Measurements from ENCODE around the gene MORC1. TPM values are rescaled to one million over a fixed set of nuclear protein-coding genes. Genes with fewer than 3 reads are reported as not detected.

MORC1 gene
- total RNA-seq, 2 experiments from 2014 or later, result not detected

- no peak for TF ChIP-seq CTCF (conservative IDR thresholded peaks at IDR 0.05; ENCODE audit: low read length)
- POLR2A ChIA-PET, result no interaction called here
- no peaks in the 10 kb centered on the region for H4K20me1 ChIP-seq (ENCODE audit: insufficient read depth, low read length)
- CTCF ChIA-PET (ENCODE audit: unreplicated experiment), result no interaction called here
- H3K27ac ChIP-seq (ENCODE audit: low read depth, low read length, poor library complexity, severe bottlenecking), result no peak overlapping the region
- intact Hi-C loops (cut with micrococcal nuclease; ENCODE audit: unreplicated experiment), result no loop called here
- no peak overlapping the region for H3K4me2 ChIP-seq (ENCODE audit: low read length)
- no peaks in the 10 kb centered on the region for H3K36me3 ChIP-seq (ENCODE audit: insufficient read depth, low read length)
- H3K4me3 ChIP-seq (ENCODE audit: low read depth, low read length, poor library complexity, severe bottlenecking), result no peak overlapping the region
- H3K9me3 ChIP-seq (ENCODE audit: low read length), result no peaks in the 10 kb centered on the region
- no peaks in the 10 kb centered on the region for H3K4me1 ChIP-seq (ENCODE audit: insufficient read depth, low read length, poor library complexity, severe bottlenecking)
- no TSS peak for BruUV-seq (replicated peaks)
- H3K79me2 ChIP-seq (ENCODE audit: insufficient read depth, low read depth, low read length), result no peaks in the 10 kb centered on the region
- no peak for DNase-seq (ENCODE audit: low spot score)
- H3K9me2 ChIP-seq (ENCODE audit: insufficient read depth, low read length), result no peaks in the 10 kb centered on the region
- no peak overlapping the region for H2AFZ ChIP-seq (ENCODE audit: low read length)
Observed at GRCh38 chr3:109025896-109026295, 92.0 kb downstream of the MORC1 start.

GRCh38 chr3:109023656-109024254, 94.2 kb downstream of the MORC1 start:
- no peak overlapping the region for H2AFZ ChIP-seq (ENCODE audit: low read length)
- ChIA-PET POLR2A (interaction anchor here (0.6 to 1.8 kb wide), 2 partner anchors 37 to 326 kb away, joined by 4 to 5 read pairs; no protein-coding TSS in a partner anchor), CTCF (ENCODE audit: unreplicated experiment) (no interaction called here)
- H3K4me3 ChIP-seq (ENCODE audit: low read depth, low read length, poor library complexity, severe bottlenecking), result no peak overlapping the region
- H3K9me2 ChIP-seq (ENCODE audit: insufficient read depth, low read length), result no peaks in the 10 kb centered on the region
- H3K9me3 ChIP-seq (ENCODE audit: low read length), result no peaks in the 10 kb centered on the region
- no peaks in the 10 kb centered on the region for H3K36me3 ChIP-seq (ENCODE audit: insufficient read depth, low read length)
- TF ChIP-seq EZH2phosphoT487 (IDR thresholded peaks at IDR 0.05; ENCODE audit: borderline replicate concordance, low read depth, low read length) (no peak), CTCF (conservative IDR thresholded peaks at IDR 0.05; ENCODE audit: low read length) (peak; percentile 94)
- peak; percentile 47 for DNase-seq (ENCODE audit: low spot score)
- no peaks in the 10 kb centered on the region for H4K20me1 ChIP-seq (ENCODE audit: insufficient read depth, low read length)
- H3K79me2 ChIP-seq (ENCODE audit: insufficient read depth, low read depth, low read length), result no peaks in the 10 kb centered on the region
- no peak overlapping the region for H3K4me2 ChIP-seq (ENCODE audit: low read length)
- no peak overlapping the region for H3K27ac ChIP-seq (ENCODE audit: low read depth, low read length, poor library complexity, severe bottlenecking)
- intact Hi-C loops (cut with micrococcal nuclease; ENCODE audit: unreplicated experiment), result loop anchor here (2.0 kb wide), 1 partner anchor 59 kb away; no protein-coding TSS in a partner anchor
- H3K4me1 ChIP-seq (ENCODE audit: insufficient read depth, low read length, poor library complexity, severe bottlenecking), result no peaks in the 10 kb centered on the region
- BruUV-seq (replicated peaks), result no TSS peak

- no peak overlapping the region for H2AFZ ChIP-seq (ENCODE audit: low read length)
- no peaks in the 10 kb centered on the region for H4K20me1 ChIP-seq (ENCODE audit: insufficient read depth, low read length)
- no peaks in the 10 kb centered on the region for H3K4me1 ChIP-seq (ENCODE audit: insufficient read depth, low read length, poor library complexity, severe bottlenecking)
- no peak for TF ChIP-seq EZH2phosphoT487 (IDR thresholded peaks at IDR 0.05; ENCODE audit: borderline replicate concordance, low read depth, low read length)
- no peak for TF ChIP-seq CTCF (conservative IDR thresholded peaks at IDR 0.05; ENCODE audit: low read length)
- no peaks in the 10 kb centered on the region for H3K9me2 ChIP-seq (ENCODE audit: insufficient read depth, low read length)
- intact Hi-C loops (cut with micrococcal nuclease; ENCODE audit: unreplicated experiment), result loop anchor here (2.0 kb wide), 1 partner anchor 60 kb away; no protein-coding TSS in a partner anchor
- H3K79me2 ChIP-seq (ENCODE audit: insufficient read depth, low read depth, low read length), result no peaks in the 10 kb centered on the region
- no peak overlapping the region for H3K4me2 ChIP-seq (ENCODE audit: low read length)
- H3K36me3 ChIP-seq (ENCODE audit: insufficient read depth, low read length), result no peaks in the 10 kb centered on the region
- no peak overlapping the region for H3K27ac ChIP-seq (ENCODE audit: low read depth, low read length, poor library complexity, severe bottlenecking)
- POLR2A ChIA-PET, result interaction anchor here (1.8 kb wide), 1 partner anchor 38 kb away, joined by 5 read pairs; no protein-coding TSS in a partner anchor
- DNase-seq (ENCODE audit: low spot score), result no peak
- no TSS peak for BruUV-seq (replicated peaks)
- H3K4me3 ChIP-seq (ENCODE audit: low read depth, low read length, poor library complexity, severe bottlenecking), result no peak overlapping the region
- no peaks in the 10 kb centered on the region for H3K9me3 ChIP-seq (ENCODE audit: low read length)
- CTCF ChIA-PET (ENCODE audit: unreplicated experiment), result no interaction called here
Observed at GRCh38 chr3:109023167-109023566, 94.8 kb downstream of the MORC1 start.
